ENCODE results near the gene PRKN.

Gene PRKN

GRCh38 chr6:161481786-161482516 is 1245.6 kb downstream of the PRKN start:
- FAIRE-seq: no peak
- no peak for TF ChIP-seq POLR2A (IDR thresholded peaks at IDR 0.05; ENCODE audit: low read depth, low read length)
- no peak for DNase-seq (ENCODE audit: insufficient read length, low spot score)

- no peak for TF ChIP-seq POLR2A (IDR thresholded peaks at IDR 0.05; ENCODE audit: low read depth, low read length)
- DNase-seq (ENCODE audit: insufficient read length, low spot score) (no peak), FAIRE-seq (no peak)
These were observed 1247.0 kb downstream of the PRKN start for GRCh38 chr6:161480421-161481155.

GRCh38 chr6:161479376-161479775 is 1248.2 kb downstream of the PRKN start:
- no peak for FAIRE-seq
- TF ChIP-seq POLR2A (IDR thresholded peaks at IDR 0.05; ENCODE audit: low read depth, low read length): no peak

GRCh38 chr6:161477876-161478425 is 1249.6 kb downstream of the PRKN start:
- no peak for FAIRE-seq
- no peak for DNase-seq (ENCODE audit: insufficient read length, low spot score)
- TF ChIP-seq POLR2A (IDR thresholded peaks at IDR 0.05; ENCODE audit: low read depth, low read length): no peak

More at GRCh38 chr6:161479376-161479775, 1248.2 kb downstream of the PRKN start:
- DNase-seq (ENCODE audit: insufficient read length, low spot score): no peak

- TF ChIP-seq POLR2A (IDR thresholded peaks at IDR 0.05; ENCODE audit: low read depth, low read length): no peak
- DNase-seq (ENCODE audit: insufficient read length, low spot score) (no peak), FAIRE-seq (no peak)
These were observed 1250.9 kb downstream of the PRKN start for GRCh38 chr6:161476711-161477110.

GRCh38 chr6:161465403-161465802 is 1262.2 kb downstream of the PRKN start:
- no peak for TF ChIP-seq POLR2A (IDR thresholded peaks at IDR 0.05; ENCODE audit: low read depth, low read length)
- FAIRE-seq (no peak), DNase-seq (ENCODE audit: insufficient read length, low spot score) (no peak)

- FAIRE-seq: no peak
- no peak for TF ChIP-seq POLR2A (IDR thresholded peaks at IDR 0.05; ENCODE audit: low read depth, low read length)
- DNase-seq (ENCODE audit: insufficient read length, low spot score): no peak
These were observed 1264.5 kb downstream of the PRKN start for GRCh38 chr6:161463071-161463470.

- no peak for TF ChIP-seq POLR2A (IDR thresholded peaks at IDR 0.05; ENCODE audit: low read depth, low read length)
- peak; percentile 84 for FAIRE-seq
- DNase-seq (ENCODE audit: insufficient read length, low spot score): peak; percentile 25
These were observed 1265.4 kb downstream of the PRKN start for GRCh38 chr6:161462148-161462547.

- FAIRE-seq (no peak), DNase-seq (ENCODE audit: insufficient read length, low spot score) (no peak)
- no peak for TF ChIP-seq POLR2A (IDR thresholded peaks at IDR 0.05; ENCODE audit: low read depth, low read length)
These were observed 1268.5 kb downstream of the PRKN start for GRCh38 chr6:161459008-161459615.

GRCh38 chr6:161458201-161458951 is 1269.2 kb downstream of the PRKN start:
- DNase-seq (ENCODE audit: insufficient read length, low spot score): no peak
- no peak for FAIRE-seq
- TF ChIP-seq POLR2A (IDR thresholded peaks at IDR 0.05; ENCODE audit: low read depth, low read length): no peak

- TF ChIP-seq POLR2A (IDR thresholded peaks at IDR 0.05; ENCODE audit: low read depth, low read length): no peak
- DNase-seq (ENCODE audit: insufficient read length, low spot score) (no peak), FAIRE-seq (no peak)
These were observed 1271.7 kb downstream of the PRKN start for GRCh38 chr6:161455848-161456247.

- FAIRE-seq: no peak
- TF ChIP-seq POLR2A (IDR thresholded peaks at IDR 0.05; ENCODE audit: low read depth, low read length): no peak
These were observed 1274.0 kb downstream of the PRKN start for GRCh38 chr6:161453558-161453957.

GRCh38 chr6:161452241-161452640 is 1275.3 kb downstream of the PRKN start:
- FAIRE-seq (no peak), DNase-seq (ENCODE audit: insufficient read length, low spot score) (no peak)
- TF ChIP-seq POLR2A (IDR thresholded peaks at IDR 0.05; ENCODE audit: low read depth, low read length): no peak

More at GRCh38 chr6:161453558-161453957, 1274.0 kb downstream of the PRKN start:
- DNase-seq (ENCODE audit: insufficient read length, low spot score): no peak
